GM18861 (cell line): ENCODE data around the gene ENKD1.
"Not testable (repeated sequence)": the region's sequence is repeated elsewhere in the genome, so short reads cannot be mapped to it uniquely, and the experiment has no call there.

ENCODE experiments used
- ATAC-seq: cut with Tn5 transposase; IDR thresholded peaks from one replicate; pipeline ENCODE4 v1.9.1; 2021; ENCODE audit not compliant: unreplicated experiment

The ENKD1 gene

GRCh38 chr16:67666559-67667452 is at the start of gene ENKD1, which contains the start of gene C16orf86:
Gene ENKD1, minus strand, starts transcription at chr16:67666750. Its CDS starts 308 bp downstream, at chr16:67666442.
Gene C16orf86, plus strand, starts transcription at chr16:67666814. Its CDS starts 157 bp downstream, at chr16:67666971.
- no peak for ATAC-seq

GRCh38 chr16:67716097-67716496 is 49.5 kb upstream of the ENKD1 start:
- no peak for ATAC-seq

GRCh38 chr16:67714522-67714921 is 48.0 kb upstream of the ENKD1 start:
- no peak for ATAC-seq

GRCh38 chr16:67713647-67714273 is 47.2 kb upstream of the ENKD1 start:
- no peak for ATAC-seq

- ATAC-seq: no peak
Measured at GRCh38 chr16:67710607-67711006, 44.1 kb upstream of the ENKD1 start.

- no peak for ATAC-seq
Measured at GRCh38 chr16:67709050-67709449, 42.5 kb upstream of the ENKD1 start.

- no peak for ATAC-seq
Measured at GRCh38 chr16:67708368-67708771, 41.8 kb upstream of the ENKD1 start.

GRCh38 chr16:67707790-67708189 is 41.2 kb upstream of the ENKD1 start:
- ATAC-seq: no peak

- no peak for ATAC-seq
Measured at GRCh38 chr16:67707210-67707609, 40.7 kb upstream of the ENKD1 start.

- ATAC-seq: no peak
Measured at GRCh38 chr16:67704110-67704509, 37.6 kb upstream of the ENKD1 start.

GRCh38 chr16:67703626-67704025 is 37.1 kb upstream of the ENKD1 start:
- no peak for ATAC-seq

- no peak for ATAC-seq
Measured at GRCh38 chr16:67702130-67702529, 35.6 kb upstream of the ENKD1 start.

- ATAC-seq: no peak
Measured at GRCh38 chr16:67701420-67701819, 34.9 kb upstream of the ENKD1 start.

GRCh38 chr16:67699265-67699664 is 32.7 kb upstream of the ENKD1 start:
- ATAC-seq: no peak

- no peak for ATAC-seq
Measured at GRCh38 chr16:67697422-67698185, 31.1 kb upstream of the ENKD1 start.

GRCh38 chr16:67694611-67695010 is 28.1 kb upstream of the ENKD1 start:
- no peak for ATAC-seq

GRCh38 chr16:67693517-67694285 is 27.2 kb upstream of the ENKD1 start:
- not testable (repeated sequence) for ATAC-seq

GRCh38 chr16:67685388-67686112 is 19.0 kb upstream of the ENKD1 start:
- no peak for ATAC-seq

GRCh38 chr16:67683767-67684166 is 17.2 kb upstream of the ENKD1 start:
- no peak for ATAC-seq
